GM23338 (cell line): Measurements from ENCODE around the gene PTCD3.

Experiments
- POLR2AphosphoS5 ChIP-seq: IDR thresholded peaks from 2 replicates; pipeline ENCODE4 v1.6.1; 2016; ENCODE audit warnings: antibody characterized with exemption, low read depth
- TF ChIP-seq, protein P1 (sequence below), 2 experiments: fragments of 200-600 bp in 1 of 2; sonication (generic) in 1 of 2; conservative IDR thresholded peaks; 2 replicates each; pipeline versions ENCODE4 v1.5.1 to v1.6.1; 2016 to 2017; ENCODE audit warnings: antibody characterized with exemption in 2 of 2, low read depth in 2 of 2, mild to moderate bottlenecking in 2 of 2, moderate library complexity in 1 of 2

DNA sequence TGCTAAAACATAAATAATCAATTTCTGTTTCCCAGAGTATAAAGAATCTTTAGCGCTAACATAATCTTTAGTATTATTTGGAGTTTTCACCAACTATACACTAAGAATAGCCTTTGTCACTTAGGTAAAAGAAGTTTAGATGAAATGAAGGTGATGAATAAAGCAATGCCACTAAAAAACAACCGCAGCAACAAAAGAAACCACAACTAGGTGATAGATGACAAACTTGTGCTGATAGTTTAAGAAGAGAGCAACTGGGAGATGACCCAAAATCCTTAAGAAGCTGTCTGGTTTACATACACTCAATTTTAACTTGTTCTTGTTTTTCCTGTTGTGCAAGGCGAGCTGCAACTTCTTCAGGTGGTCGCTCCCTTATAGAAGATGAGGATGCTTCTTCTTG lies 64.4 kb downstream of the PTCD3 start:
- no peak for TF ChIP-seq POLR2AphosphoS5
- TF ChIP-seq, protein P1, sequence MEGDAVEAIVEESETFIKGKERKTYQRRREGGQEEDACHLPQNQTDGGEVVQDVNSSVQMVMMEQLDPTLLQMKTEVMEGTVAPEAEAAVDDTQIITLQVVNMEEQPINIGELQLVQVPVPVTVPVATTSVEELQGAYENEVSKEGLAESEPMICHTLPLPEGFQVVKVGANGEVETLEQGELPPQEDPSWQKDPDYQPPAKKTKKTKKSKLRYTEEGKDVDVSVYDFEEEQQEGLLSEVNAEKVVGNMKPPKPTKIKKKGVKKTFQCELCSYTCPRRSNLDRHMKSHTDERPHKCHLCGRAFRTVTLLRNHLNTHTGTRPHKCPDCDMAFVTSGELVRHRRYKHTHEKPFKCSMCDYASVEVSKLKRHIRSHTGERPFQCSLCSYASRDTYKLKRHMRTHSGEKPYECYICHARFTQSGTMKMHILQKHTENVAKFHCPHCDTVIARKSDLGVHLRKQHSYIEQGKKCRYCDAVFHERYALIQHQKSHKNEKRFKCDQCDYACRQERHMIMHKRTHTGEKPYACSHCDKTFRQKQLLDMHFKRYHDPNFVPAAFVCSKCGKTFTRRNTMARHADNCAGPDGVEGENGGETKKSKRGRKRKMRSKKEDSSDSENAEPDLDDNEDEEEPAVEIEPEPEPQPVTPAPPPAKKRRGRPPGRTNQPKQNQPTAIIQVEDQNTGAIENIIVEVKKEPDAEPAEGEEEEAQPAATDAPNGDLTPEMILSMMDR (conservative IDR thresholded peaks at IDR 0.05; ENCODE audit: low read depth in 2 of 2) = no peak
